Measurements from ENCODE around the gene LRRFIP1. TPM values are rescaled to one million over a fixed set of nuclear protein-coding genes. Genes with fewer than 3 reads are reported as not detected.

The LRRFIP1 gene, protein sequence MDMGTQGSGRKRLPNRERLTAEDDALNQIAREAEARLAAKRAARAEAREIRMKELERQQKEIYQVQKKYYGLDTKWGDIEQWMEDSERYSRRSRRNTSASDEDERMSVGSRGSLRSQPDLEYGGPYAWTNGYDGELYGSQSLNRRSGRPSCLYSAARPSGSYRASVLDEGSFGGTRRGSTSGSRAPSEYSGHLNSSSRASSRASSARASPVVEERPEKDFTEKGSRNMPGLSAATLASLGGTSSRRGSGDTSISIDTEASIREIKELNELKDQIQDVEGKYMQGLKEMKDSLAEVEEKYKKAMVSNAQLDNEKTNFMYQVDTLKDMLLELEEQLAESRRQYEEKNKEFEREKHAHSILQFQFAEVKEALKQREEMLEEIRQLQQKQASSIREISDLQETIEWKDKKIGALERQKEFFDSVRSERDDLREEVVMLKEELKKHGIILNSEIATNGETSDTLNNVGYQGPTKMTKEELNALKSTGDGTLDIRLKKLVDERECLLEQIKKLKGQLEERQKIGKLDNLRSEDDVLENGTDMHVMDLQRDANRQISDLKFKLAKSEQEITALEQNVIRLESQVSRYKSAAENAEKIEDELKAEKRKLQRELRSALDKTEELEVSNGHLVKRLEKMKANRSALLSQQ
- total RNA-seq (ENCODE audit: low replicate concordance): 29.2 and 49.0 TPM in 2 replicates

DNA sequence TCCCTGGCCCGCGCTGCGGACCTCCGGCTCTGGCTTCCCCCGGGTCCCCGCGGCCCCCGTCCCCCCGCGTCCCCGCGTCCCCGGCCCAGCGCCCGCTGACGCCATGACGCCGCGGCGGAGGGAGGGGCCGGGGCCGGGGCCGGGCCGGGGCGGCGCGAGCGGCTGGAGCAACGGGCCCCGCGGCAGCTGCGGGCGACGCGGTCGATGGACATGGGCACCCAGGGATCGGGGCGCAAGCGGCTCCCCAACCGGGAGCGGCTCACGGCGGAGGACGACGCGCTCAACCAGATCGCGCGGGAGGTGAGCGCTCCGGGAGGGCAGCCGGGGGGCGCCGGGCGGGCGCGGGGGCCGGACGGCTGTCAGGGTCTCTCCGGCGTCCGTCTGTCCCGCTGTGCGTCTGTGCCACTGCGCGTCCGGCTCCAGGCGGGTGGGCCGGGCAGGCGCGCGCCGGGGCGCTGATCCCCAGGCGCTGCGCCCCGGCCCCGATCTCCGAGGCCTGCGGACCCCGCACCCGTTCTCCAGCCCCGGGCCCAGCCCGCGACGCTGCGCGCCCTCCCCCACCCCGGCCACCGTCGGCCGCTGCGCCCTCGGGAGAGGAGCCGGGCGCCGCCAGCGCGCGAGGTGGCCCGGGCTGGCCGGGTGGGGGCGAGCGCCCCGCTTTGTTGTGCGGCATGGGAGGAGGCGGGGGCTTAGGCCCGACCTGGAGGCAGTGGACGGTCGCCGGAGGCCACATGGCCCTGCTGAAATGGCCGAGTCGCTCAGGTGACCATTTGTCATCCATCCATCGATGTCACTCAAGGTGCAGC lies at the start of gene LRRFIP1:
TSS of gene LRRFIP1 (plus strand) at position 147 of the 806 bp plus-strand sequence. CDS start at position 205, 58 bp downstream.
- peak; percentile 8 for DNase-seq (ENCODE audit: low read depth)
- H3K4me3 ChIP-seq (ENCODE audit: low read depth, low read length): peak within 1 kb of the TSS; percentile 77
- TF ChIP-seq, protein P1, sequence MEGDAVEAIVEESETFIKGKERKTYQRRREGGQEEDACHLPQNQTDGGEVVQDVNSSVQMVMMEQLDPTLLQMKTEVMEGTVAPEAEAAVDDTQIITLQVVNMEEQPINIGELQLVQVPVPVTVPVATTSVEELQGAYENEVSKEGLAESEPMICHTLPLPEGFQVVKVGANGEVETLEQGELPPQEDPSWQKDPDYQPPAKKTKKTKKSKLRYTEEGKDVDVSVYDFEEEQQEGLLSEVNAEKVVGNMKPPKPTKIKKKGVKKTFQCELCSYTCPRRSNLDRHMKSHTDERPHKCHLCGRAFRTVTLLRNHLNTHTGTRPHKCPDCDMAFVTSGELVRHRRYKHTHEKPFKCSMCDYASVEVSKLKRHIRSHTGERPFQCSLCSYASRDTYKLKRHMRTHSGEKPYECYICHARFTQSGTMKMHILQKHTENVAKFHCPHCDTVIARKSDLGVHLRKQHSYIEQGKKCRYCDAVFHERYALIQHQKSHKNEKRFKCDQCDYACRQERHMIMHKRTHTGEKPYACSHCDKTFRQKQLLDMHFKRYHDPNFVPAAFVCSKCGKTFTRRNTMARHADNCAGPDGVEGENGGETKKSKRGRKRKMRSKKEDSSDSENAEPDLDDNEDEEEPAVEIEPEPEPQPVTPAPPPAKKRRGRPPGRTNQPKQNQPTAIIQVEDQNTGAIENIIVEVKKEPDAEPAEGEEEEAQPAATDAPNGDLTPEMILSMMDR (IDR thresholded peaks at IDR 0.05; ENCODE audit: insufficient read depth, low read length): no peak

DNA sequence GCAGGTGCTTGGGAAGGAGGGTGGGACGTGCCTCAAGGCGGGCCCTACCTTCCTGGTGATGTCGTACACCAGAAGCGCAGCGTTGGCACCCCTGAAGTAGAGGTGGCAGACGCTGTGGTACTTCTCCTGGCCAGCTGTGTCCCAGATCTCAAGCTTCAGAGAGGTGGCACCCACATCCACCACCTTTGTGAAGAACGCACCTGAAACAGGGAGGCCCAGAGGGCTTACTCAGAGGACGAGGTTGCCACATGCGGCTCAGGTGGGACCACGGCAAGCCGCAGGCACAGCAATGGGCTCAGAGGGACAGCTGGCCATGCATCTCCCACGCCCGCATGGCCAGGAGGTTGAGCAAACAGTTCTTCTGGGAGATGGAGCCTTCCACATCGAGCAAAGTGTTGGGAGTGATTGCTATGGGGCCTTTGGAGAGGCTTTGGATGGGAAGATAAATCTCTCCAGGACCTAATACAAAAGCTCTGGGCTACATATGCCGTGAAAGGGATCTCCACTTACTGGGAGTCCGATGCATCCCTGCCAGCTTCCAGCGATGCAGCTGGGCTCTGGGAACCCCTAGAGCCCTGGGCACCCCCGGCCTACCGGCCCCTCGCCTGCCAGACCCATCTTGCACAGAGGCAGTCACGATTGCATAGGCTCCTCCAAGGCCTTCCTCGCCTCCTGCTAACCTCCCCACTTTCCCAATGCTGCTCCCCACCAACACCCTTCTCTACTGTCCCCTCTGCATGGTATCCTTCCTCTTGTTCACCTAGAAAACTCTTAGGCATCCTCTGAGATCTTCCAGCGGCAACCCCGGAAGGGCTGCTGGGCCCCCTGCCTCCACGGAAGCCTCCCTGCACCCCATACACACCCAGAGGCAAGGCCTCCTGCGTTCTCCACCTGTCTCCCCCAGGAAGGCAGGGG lies 49.2 kb upstream of the LRRFIP1 start:
- no peak overlapping the region for H3K4me3 ChIP-seq (ENCODE audit: low read depth, low read length)
- TF ChIP-seq, protein P1 (IDR thresholded peaks at IDR 0.05; ENCODE audit: insufficient read depth, low read length): no peak
- DNase-seq (ENCODE audit: low read depth): no peak

DNA sequence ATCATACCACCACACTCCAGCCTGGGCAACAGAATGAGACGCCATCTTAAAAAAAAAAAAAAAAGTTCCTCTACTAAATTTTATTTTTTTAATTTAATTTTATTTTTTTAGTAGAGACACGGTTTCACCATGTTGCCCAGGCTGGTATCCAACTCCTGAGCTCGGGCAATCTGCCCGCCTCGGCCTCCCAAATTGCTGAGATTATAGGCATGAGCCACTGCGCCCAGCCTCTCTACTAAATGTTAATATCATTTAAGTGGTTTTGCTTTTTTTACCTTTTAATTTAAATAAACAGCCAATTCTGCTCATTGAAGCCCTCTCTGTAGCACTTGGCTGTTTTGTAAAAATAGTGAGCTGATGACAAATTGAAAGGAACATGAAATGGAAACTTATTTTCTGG lies 46.1 kb upstream of the LRRFIP1 start:
- TF ChIP-seq, protein P1 (IDR thresholded peaks at IDR 0.05; ENCODE audit: insufficient read depth, low read length): no peak
- H3K4me3 ChIP-seq (ENCODE audit: low read depth, low read length): no peak overlapping the region
- no peak for DNase-seq (ENCODE audit: low read depth)

DNA sequence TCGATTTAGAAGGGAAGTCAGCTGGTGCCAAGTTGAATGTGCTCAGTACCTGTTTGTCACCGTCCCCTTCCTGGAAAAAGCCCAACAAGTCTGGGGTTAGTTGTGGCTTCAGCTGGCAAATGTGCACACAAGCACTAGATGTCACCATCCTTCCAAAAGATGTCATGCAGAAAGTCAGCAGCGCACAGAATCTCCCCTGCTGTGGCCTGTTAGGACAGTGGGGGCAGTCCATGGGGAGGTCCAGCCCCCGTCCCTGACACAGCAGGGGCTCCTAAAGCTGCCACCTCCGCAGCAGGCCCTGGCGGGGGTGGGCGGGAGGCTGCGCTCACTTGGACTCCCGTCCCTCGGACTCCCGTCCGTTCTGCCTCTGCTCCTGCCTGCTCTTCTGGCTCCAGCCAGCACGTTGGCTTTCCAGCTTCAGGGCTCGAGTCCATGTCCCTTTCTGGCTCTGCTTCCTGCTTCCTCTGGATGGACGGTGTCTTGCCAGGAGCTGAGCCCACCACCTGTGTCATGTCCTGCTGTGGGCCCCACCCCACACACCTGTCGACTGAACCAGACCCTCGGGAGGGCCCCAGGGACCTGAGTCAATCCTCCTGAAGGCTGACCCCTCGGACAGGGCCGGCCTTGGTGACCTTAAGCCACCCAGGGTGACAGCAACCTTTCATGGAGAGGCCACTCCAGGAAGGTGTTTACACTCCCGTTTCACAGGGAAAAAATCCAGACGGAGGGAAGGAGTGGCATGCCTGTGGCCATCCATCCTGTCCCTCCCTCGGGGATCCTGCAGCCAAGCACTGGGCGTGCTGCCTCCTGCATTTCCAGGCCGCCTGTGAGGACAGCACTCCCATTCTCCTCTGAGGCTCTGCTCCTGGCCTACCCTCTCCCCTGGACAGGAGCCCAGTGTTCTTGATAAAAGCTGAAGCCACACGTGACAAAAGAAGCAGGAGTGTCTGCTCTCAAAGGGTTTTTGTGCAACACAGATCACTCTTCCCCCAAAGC lies 45.3 kb upstream of the LRRFIP1 start:
- H3K4me3 ChIP-seq (ENCODE audit: low read depth, low read length): peak overlapping the region; percentile 17
- DNase-seq (ENCODE audit: low read depth): peak; percentile 67
- TF ChIP-seq, protein P1 (IDR thresholded peaks at IDR 0.05; ENCODE audit: insufficient read depth, low read length): peak; percentile 44

DNA sequence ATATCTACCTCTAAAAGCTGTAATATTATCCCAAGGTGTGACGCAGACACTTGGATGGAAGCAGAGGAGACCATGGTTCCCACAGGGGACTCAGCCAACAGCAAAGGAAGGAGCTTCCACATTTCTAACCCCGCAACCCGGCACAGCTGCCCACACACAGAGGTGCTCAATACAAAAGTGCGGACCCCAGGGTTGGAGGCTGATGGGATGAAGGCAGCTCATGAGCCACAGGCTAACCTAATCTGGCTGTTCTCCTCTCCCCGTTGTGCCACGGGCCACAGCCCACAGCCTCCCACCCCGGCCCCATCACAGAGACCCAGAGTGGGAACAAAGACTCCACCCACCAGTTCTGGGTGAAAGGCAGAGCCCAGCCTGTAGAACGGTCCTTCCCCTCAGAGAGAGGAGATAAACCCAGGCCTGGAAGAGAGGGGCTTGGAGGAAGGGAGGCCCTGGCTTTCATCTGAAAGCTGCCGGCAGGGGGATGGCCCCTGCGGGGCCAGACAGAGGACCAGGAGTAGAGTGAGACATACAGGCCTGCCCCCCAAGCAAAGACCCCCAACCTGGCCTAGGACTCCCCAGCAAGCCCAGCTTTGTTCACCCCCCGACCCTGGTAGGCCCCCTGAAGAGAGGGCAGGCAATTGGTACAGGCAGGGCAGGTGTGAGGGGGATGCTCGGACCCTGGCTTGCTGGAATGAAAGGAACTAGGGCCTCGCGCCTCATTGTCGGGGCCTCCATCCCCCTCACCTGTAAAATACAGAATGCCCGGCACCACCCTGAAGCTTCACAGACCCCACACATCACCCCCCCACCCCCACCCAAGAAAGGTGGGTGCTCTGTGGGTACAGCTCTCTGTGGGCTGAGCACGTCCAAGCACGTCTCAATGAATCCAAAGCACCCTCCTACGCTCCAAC lies 43.7 kb upstream of the LRRFIP1 start:
- TF ChIP-seq, protein P1 (IDR thresholded peaks at IDR 0.05; ENCODE audit: insufficient read depth, low read length): no peak
- H3K4me3 ChIP-seq (ENCODE audit: low read depth, low read length): no peak overlapping the region
- DNase-seq (ENCODE audit: low read depth): no peak

All from fibroblast of the aortic adventitia (primary cell).